Activated CD8-positive, alpha-beta T cell treated with anti-CD3 and anti-CD28 coated beads for 36 hours (primary cell): ENCODE results near the gene IFNAR2. TPM values are rescaled to one million over a fixed set of nuclear protein-coding genes. Genes with fewer than 3 reads are reported as not detected.

ENCODE experiments used
- ATAC-seq: fragments of 200-7000 bp; cut with Tn5 transposase; one replicate; pipeline ENCODE4 v1.10.0; 2021; ENCODE audit warnings: mild to moderate bottlenecking, moderate library complexity
- CTCF ChIA-PET: fragments of 350-600 bp; sonication (Branson Sonifier 250); formaldehyde crosslinking; loops from one replicate; lab custom pipeline; 2021; ENCODE audit warnings: antibody characterized with exemption; lab: Charles Lee
- POLR2A ChIA-PET: fragments of 350-600 bp; sonication (Branson Sonifier 250); formaldehyde crosslinking; loops from one replicate; lab custom pipeline; 2021; ENCODE audit warnings: antibody characterized with exemption; lab: Charles Lee
- DNase-seq: peaks from one replicate; pipeline ENCODE4 v3.0.0-alpha.2; 2020
- H3K27ac Mint-ChIP-seq: one replicate; pipeline ENCODE4 v1.8.0; 2021; ENCODE audit warnings: mild to moderate bottlenecking, mixed read lengths
- H3K27me3 Mint-ChIP-seq: one replicate; pipeline ENCODE4 v1.8.0; 2021; ENCODE audit warnings: mixed read lengths
- H3K36me3 Mint-ChIP-seq: one replicate; pipeline ENCODE4 v1.8.0; 2021; ENCODE audit warnings: low read depth, mixed read lengths
- H3K4me1 Mint-ChIP-seq: one replicate; pipeline ENCODE4 v1.8.0; 2021; ENCODE audit warnings: low read depth, mixed read lengths
- H3K4me3 Mint-ChIP-seq: one replicate; pipeline ENCODE4 v1.8.0; 2021; ENCODE audit warnings: mild to moderate bottlenecking, moderate library complexity, mixed read lengths
- H3K9me3 Mint-ChIP-seq: one replicate; pipeline ENCODE4 v1.8.0; 2021; ENCODE audit warnings: mixed read lengths
- intact Hi-C: fragments of 100-400 bp; cut with micrococcal nuclease; formaldehyde crosslinking; loops from one replicate; pipeline ENCODE4 v1.10.0; 2022
- total RNA-seq, 2 experiments: library from RNA; stranded (reverse); gene quantifications; one replicate each; pipeline ENCODE4 v1.2.3, GENCODE V29; 2021
- TF ChIP-seq, protein P1 (sequence below): fragments of 200-600 bp; IDR thresholded peaks from one replicate; pipeline ENCODE4 v1.8.0; 2022; ENCODE audit warnings: antibody characterized with exemption, mild to moderate bottlenecking

Gene IFNAR2
- total RNA-seq, 2 experiments from 2014 or later, result 34.3 to 38.6 TPM

GRCh38 chr21:33257094-33257803, 27.5 kb downstream of the IFNAR2 start:
- Mint-ChIP-seq H3K36me3 (peaks cover 73% of the 10 kb centered on the region), H3K27me3 (no peaks in the 10 kb centered on the region), H3K4me3 (no peak overlapping the region), H3K9me3 (peaks cover 1% of the 10 kb centered on the region), H3K27ac (peak overlapping the region; percentile 72), H3K4me1 (peaks cover 53% of the 10 kb centered on the region)
- intact Hi-C loops, result no loop called here
- ATAC-seq, result no peak
- TF ChIP-seq, protein P1, sequence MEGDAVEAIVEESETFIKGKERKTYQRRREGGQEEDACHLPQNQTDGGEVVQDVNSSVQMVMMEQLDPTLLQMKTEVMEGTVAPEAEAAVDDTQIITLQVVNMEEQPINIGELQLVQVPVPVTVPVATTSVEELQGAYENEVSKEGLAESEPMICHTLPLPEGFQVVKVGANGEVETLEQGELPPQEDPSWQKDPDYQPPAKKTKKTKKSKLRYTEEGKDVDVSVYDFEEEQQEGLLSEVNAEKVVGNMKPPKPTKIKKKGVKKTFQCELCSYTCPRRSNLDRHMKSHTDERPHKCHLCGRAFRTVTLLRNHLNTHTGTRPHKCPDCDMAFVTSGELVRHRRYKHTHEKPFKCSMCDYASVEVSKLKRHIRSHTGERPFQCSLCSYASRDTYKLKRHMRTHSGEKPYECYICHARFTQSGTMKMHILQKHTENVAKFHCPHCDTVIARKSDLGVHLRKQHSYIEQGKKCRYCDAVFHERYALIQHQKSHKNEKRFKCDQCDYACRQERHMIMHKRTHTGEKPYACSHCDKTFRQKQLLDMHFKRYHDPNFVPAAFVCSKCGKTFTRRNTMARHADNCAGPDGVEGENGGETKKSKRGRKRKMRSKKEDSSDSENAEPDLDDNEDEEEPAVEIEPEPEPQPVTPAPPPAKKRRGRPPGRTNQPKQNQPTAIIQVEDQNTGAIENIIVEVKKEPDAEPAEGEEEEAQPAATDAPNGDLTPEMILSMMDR, result no peak
- DNase-seq, result no peak
- POLR2A ChIA-PET, result interaction anchor here (0.6 to 1.9 kb wide), 7 partner anchors 8 to 153 kb away, joined by 3 to 4 read pairs (median 3); no protein-coding TSS in a partner anchor
- CTCF ChIA-PET, result interaction anchor here (0.9 kb wide), 1 partner anchor 8 kb away, joined by 3 read pairs; no protein-coding TSS in a partner anchor

DNA sequence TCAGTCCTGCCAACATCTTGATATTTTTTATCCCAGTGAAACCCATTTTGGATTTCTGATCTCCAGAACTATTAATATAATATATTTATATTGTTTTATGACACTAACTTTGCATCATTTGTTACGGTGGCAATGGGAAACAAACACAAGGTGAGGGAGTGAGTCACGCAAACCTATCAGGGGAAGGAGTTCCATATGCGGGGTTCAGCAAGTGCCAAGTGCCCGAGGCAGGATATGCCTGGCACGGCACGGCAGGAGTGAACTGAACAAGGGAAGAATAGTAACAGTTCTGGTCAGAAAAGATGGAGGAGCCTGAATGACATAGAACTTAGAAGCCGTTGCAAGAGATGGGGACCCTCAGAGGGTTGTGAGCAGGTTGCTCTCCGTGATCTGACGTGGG, 28.7 kb downstream of the IFNAR2 start:
- Mint-ChIP-seq H3K36me3 (peaks cover 68% of the 10 kb centered on the region), H3K9me3 (peaks cover 1% of the 10 kb centered on the region), H3K4me1 (peaks cover 63% of the 10 kb centered on the region), H3K27me3 (no peaks in the 10 kb centered on the region), H3K27ac (peak overlapping the region; percentile 32), H3K4me3 (no peak overlapping the region)
- CTCF ChIA-PET, result interaction anchor here (0.6 kb wide), 1 partner anchor 58 kb away, joined by 3 read pairs; no protein-coding TSS in a partner anchor
- ATAC-seq (no peak), DNase-seq (no peak)
- intact Hi-C loops, result no loop called here
- TF ChIP-seq, protein P1, result no peak
- POLR2A ChIA-PET, result no interaction called here

GRCh38 chr21:33259428-33259827, 29.7 kb downstream of the IFNAR2 start:
- intact Hi-C loops, result no loop called here
- no peak for DNase-seq
- Mint-ChIP-seq H3K36me3 (peaks cover 68% of the 10 kb centered on the region), H3K27me3 (no peaks in the 10 kb centered on the region), H3K4me3 (no peak overlapping the region), H3K27ac (no peak overlapping the region), H3K4me1 (peaks cover 64% of the 10 kb centered on the region), H3K9me3 (peaks cover 1% of the 10 kb centered on the region)
- TF ChIP-seq, protein P1, result no peak
- ChIA-PET POLR2A (no interaction called here), CTCF (interaction anchor here (1.9 kb wide), 1 partner anchor 62 kb away, joined by 5 read pairs; no protein-coding TSS in a partner anchor)
- ATAC-seq, result peak; percentile 48

DNA sequence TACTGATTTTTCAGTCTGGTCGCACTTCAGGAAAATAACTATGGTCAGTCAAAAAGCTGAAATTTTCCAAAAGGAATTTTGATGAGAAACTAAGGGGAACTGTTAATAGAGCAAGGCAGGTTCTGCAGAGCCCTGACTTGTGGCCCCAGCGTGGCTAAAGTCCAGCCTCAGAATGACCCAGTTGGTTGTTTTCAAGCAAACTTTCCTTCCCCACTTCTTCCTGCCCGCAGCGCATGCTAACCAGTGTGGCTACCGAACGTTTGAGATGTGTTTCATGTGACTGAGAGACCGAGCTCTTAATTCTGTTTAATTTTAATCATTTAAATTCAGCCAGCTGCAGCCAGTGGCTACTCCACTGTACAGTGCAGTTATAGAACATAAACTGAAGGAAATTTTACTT, 30.3 kb downstream of the IFNAR2 start:
- Mint-ChIP-seq H3K9me3 (peaks cover 1% of the 10 kb centered on the region), H3K27ac (peak overlapping the region; percentile 60), H3K4me1 (peaks cover 59% of the 10 kb centered on the region), H3K36me3 (peaks cover 62% of the 10 kb centered on the region), H3K27me3 (no peaks in the 10 kb centered on the region), H3K4me3 (no peak overlapping the region)
- peak; percentile 44 for DNase-seq
- ChIA-PET POLR2A (interaction anchor here (0.6 to 1.2 kb wide), 3 partner anchors 26 to 34 kb away, joined by 3 read pairs; no protein-coding TSS in a partner anchor), CTCF (interaction anchor here (0.7 to 1.9 kb wide), 2 partner anchors 22 to 63 kb away, joined by 3 to 5 read pairs; no protein-coding TSS in a partner anchor)
- intact Hi-C loops, result no loop called here
- TF ChIP-seq, protein P1, result no peak
- ATAC-seq, result no peak

GRCh38 chr21:33261635-33262034, 31.9 kb downstream of the IFNAR2 start:
- CTCF ChIA-PET, result interaction anchor here (1.0 to 2.2 kb wide), 4 partner anchors 57 to 204 kb away, joined by 3 to 7 read pairs (median 4); no protein-coding TSS in a partner anchor
- H3K27ac Mint-ChIP-seq, result no peak overlapping the region
- H3K36me3 Mint-ChIP-seq, result peaks cover 51% of the 10 kb centered on the region

More at GRCh38 chr21:33261635-33262034, 31.9 kb downstream of the IFNAR2 start:
- H3K27me3 Mint-ChIP-seq, result no peaks in the 10 kb centered on the region
- intact Hi-C loops, result no loop called here
- peaks cover 52% of the 10 kb centered on the region for H3K4me1 Mint-ChIP-seq
- peaks cover 1% of the 10 kb centered on the region for H3K9me3 Mint-ChIP-seq
- POLR2A ChIA-PET, result interaction anchor here (1.0 kb wide), 1 partner anchor 32 kb away, joined by 4 read pairs; the partner anchor contains the start of gene IFNAR2
- DNase-seq (peak; percentile 38), ATAC-seq (no peak)
- TF ChIP-seq, protein P1, result no peak
- no peak overlapping the region for H3K4me3 Mint-ChIP-seq
